Gastroesophageal sphincter (tissue), 3 donors: ENCODE data around the gene GXYLT2.

Experiments used
- CTCF ChIP-seq, 4 experiments: fragments of 200-600 bp in 2 of 4; fragments of 450-650 bp in 2 of 4; sonication (generic) in 1 of 4; IDR thresholded peaks; one replicate each; pipeline ENCODE4 v1.5.1; 2017 to 2019; ENCODE audit warnings: antibody characterized with exemption in 4 of 4, mild to moderate bottlenecking in 2 of 4, moderate library complexity in 2 of 4
- POLR2A ChIP-seq, 2 donors: fragments of 450-650 bp; IDR thresholded peaks; one replicate each; pipeline ENCODE4 v1.6.1; 2017; ENCODE audit warnings: antibody characterized with exemption in 2 of 2, mild to moderate bottlenecking in 2 of 2, moderate library complexity in 1 of 2
- POLR2AphosphoS5 ChIP-seq: sonication (generic); formaldehyde crosslinking; IDR thresholded peaks from one replicate; pipeline ENCODE4 v1.6.1; 2017; ENCODE audit warnings: antibody characterized with exemption

- no peak for TF ChIP-seq POLR2A (IDR thresholded peaks at IDR 0.05)
- TF ChIP-seq CTCF (IDR thresholded peaks at IDR 0.05), result no peak
- no peak for TF ChIP-seq POLR2AphosphoS5
These were observed 18.3 kb downstream of the GXYLT2 start for GRCh38 chr3:72906154-72906553.
